ENCODE measurements around the gene EFCAB14. TPM values are rescaled to one million over a fixed set of nuclear protein-coding genes. Genes with fewer than 3 reads are reported as not detected.

The EFCAB14 gene
- total and polyA plus RNA-seq, 9 of the 15 experiments (the other 6 are each of a cell fraction or from before 2014, with no cell fraction given) = 7.3 to 49.0 (median 37.3) TPM

- TF ChIP-seq BACH1 (tag; IDR thresholded peaks at IDR 0.05) = no peak
- no peak for TF ChIP-seq RBM15 (IDR thresholded peaks at IDR 0.05; ENCODE audit: insufficient read depth, low read length)
- no peak for TF ChIP-seq PTTG1 (tag; IDR thresholded peaks at IDR 0.05; ENCODE audit: low read depth)
- TF ChIP-seq JUND (IDR thresholded peaks at IDR 0.05; ENCODE audit: borderline replicate concordance, low read depth, low read length) = peak; percentile 38; the same call in 1 of the 2 replicates
- no peak; the same call in 2 of the 3 replicates for TF ChIP-seq JUND (tag; IDR thresholded peaks at IDR 0.05; ENCODE audit: borderline replicate concordance, low read depth, low read length)
- no peak for TF ChIP-seq RFX5 (IDR thresholded peaks at IDR 0.05; ENCODE audit: low read depth, low read length)
- no peak for TF ChIP-seq ZFP36 (IDR thresholded peaks at IDR 0.05; ENCODE audit: low read depth, low read length, partially characterized antibody)
- TF ChIP-seq KHSRP (IDR thresholded peaks at IDR 0.05) = no peak
- no peak for TF ChIP-seq TEAD1 (CRISPR knock-in tag; IDR thresholded peaks at IDR 0.05)
- TF ChIP-seq AFF1 (IDR thresholded peaks at IDR 0.05; ENCODE audit: low read depth in 1 of 2, partially characterized antibody in 2 of 2) = no peak
- peak; percentile 38; the same call in 1 of the 2 replicates for TF ChIP-seq NFE2 (IDR thresholded peaks at IDR 0.05; ENCODE audit: low read depth)
- TF ChIP-seq RCOR1 (IDR thresholded peaks at IDR 0.05; ENCODE audit: borderline replicate concordance in 1 of 2, low read depth in 2 of 2, low read length in 2 of 2) = peak in 1 of 2 experiments; percentile 60; a peak in 1 of 4 replicates
- TF ChIP-seq FUS (optimal IDR thresholded peaks at IDR 0.05; ENCODE audit: low read depth, low read length) = no peak
- TF ChIP-seq ZNF398 (CRISPR knock-in tag; IDR thresholded peaks at IDR 0.05) = no peak
- TF ChIP-seq SMARCA5 (IDR thresholded peaks at IDR 0.05) = no peak
- TF ChIP-seq TGIF2 (CRISPR knock-in tag; IDR thresholded peaks at IDR 0.05) = no peak
- no peak for TF ChIP-seq GATAD2B (IDR thresholded peaks at IDR 0.05; ENCODE audit: borderline replicate concordance)
- TF ChIP-seq FOXA1 (IDR thresholded peaks at IDR 0.05; ENCODE audit: borderline replicate concordance) = no peak
- TF ChIP-seq USF2 (CRISPR knock-in tag; IDR thresholded peaks at IDR 0.05) = no peak
- no peak for TF ChIP-seq POLR2H (tag; IDR thresholded peaks at IDR 0.05; ENCODE audit: low read depth)
- TF ChIP-seq ZNF224 (CRISPR knock-in tag; IDR thresholded peaks at IDR 0.05) = no peak
- no peak for TF ChIP-seq ZNF146 (CRISPR knock-in tag; IDR thresholded peaks at IDR 0.05; ENCODE audit: unreplicated experiment)
- no peak; the same call in 1 of the 2 replicates for TF ChIP-seq RB1 (IDR thresholded peaks at IDR 0.05; ENCODE audit: low read depth)
These were observed 6.2 kb upstream of the EFCAB14 start (continued) for GRCh38 chr1:46724991-46725735.

Data from K562 (cell line).